ENCODE measurements around the gene LCN6.

LCN6 gene

GRCh38 chr9:136741883-136742571 is 6.3 kb downstream of the LCN6 start:
- no peak for DNase-seq

DNA sequence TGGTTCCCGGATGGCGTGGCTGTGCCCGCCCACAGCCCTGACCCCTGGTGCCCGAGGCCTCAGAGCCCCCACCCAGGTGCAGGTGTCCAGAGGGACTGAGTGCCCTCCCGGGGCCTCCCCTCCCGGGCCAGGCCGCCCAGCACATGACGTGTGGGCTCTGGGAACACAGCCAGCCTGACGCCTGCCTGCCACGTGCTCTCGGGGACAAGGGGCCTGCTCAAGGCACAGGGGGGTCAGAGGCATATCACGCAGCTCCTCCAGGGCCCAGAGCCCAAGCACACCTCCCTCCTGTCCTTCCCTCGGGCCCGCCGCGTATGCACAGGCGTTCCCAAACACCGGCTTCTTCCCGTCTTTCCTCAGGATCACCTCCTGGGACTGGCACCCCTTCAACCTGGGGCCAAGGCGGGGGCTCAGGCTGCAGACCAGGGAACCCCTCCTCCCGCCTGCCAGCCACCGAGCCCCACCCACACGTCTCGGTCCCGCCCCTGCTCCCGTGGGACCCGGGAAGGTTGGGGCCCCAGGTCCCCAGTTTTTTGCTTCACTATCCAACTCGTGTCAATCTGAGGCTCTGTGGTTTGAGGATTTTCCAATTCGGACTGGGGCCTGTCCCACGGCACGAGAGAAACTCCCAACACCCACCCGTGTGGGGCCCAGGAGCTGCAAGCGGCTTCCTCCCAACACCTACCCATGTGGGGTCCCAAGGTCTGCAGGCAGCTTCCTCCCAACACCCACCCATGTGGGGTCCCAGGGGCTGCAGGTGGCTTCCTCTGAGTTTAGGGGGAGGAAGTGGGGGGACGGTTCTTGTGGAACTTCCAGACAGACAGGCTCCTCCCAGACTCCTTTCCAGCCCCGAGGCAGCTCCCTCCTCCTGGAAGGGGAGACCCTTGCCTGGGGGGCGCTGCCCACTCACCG is 7.1 kb downstream of the LCN6 start:
- DNase-seq = no peak

DNA sequence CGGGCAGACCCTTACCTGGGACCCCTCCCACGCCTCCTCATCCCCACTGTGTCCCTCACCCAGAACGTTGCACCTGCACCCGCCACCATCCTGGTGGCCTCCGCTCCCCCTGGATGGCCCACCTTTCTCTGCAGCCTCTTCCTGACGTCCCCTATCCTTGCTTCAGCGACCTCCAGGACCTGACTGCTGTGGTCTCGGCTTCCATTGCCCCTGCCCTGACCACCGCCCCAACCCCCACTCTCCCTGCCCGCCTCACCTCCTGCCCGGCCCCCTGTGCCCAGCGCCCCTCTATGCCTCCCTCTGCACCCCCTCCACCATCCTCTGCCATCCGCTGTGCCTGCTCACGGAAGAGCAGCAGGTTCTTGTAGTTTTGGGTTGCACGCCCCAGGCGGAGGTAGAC is 7.8 kb downstream of the LCN6 start:
- no peak for DNase-seq

GRCh38 chr9:136740069-136740468 is 8.3 kb downstream of the LCN6 start:
- DNase-seq = no peak

- no peak for DNase-seq
Observed at GRCh38 chr9:136739509-136739908, 8.8 kb downstream of the LCN6 start.

GRCh38 chr9:136738960-136739359 is 9.4 kb downstream of the LCN6 start:
- DNase-seq = no peak

DNA sequence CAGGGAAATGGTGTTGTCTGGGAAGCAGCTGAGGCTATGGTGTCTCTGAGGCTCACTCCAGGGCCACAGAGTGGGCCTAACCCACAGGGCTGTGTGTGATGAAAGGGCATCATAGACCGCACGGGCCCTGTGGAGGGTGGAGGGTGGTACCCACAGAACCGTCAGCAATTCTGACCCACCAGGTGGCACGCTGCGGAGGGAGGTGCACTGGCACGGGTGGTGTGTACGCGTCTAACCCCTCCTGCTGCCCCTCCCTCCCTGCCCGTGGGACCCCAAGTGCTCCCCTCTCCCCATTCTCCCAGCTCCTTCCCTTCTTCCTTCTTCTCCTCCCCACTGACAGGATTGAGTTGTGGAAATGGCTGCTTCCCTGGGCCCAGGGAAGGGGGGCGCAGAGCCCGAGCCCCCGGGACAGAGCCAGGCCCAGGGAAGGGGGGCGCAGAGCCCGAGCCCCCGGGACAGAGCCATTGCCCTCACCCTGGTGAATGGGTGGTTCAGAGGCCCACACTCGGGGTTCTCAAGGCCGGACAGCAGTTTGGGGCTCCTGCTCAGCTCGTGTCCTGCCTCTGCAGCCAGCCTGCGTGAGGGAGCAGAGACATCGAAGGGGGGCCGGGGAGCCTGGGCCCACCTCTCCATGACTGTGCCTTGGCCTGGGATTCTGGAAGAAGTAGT is 12.4 kb downstream of the LCN6 start:
- DNase-seq = no peak

DNA sequence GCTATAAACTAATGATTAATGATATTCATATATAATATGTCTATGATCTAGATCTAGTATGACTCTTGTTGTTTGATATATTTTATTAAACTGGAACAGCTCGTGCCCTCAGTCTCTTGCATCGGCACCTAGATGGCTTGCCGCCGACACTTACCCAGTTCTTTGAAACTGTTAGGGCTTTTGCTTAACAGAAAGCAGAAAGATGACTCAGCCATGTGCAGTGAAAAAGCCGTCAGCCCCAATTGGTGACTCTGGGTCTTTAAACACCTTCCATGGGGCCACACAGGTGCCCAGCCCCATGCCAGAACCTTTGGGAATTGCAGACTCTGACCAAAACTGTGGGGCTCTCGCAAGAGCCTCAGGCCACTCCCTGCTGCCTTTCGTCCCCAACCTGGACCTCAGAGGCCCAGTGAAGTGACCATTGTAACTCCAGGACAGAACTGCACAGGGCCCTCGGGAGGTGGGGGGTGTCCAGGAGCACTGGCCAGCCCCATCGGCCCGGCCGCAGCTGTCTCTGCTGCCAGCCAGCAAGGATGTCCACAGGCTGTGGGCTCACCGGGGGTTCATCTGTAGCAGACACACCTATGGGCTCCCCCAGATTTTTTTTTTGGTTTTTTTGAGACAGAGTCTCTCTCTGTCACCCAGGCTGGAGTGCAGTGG is 13.4 kb downstream of the LCN6 start:
- no peak for DNase-seq

- DNase-seq = no peak
Observed at GRCh38 chr9:136733611-136734010, 14.7 kb downstream of the LCN6 start.

DNA sequence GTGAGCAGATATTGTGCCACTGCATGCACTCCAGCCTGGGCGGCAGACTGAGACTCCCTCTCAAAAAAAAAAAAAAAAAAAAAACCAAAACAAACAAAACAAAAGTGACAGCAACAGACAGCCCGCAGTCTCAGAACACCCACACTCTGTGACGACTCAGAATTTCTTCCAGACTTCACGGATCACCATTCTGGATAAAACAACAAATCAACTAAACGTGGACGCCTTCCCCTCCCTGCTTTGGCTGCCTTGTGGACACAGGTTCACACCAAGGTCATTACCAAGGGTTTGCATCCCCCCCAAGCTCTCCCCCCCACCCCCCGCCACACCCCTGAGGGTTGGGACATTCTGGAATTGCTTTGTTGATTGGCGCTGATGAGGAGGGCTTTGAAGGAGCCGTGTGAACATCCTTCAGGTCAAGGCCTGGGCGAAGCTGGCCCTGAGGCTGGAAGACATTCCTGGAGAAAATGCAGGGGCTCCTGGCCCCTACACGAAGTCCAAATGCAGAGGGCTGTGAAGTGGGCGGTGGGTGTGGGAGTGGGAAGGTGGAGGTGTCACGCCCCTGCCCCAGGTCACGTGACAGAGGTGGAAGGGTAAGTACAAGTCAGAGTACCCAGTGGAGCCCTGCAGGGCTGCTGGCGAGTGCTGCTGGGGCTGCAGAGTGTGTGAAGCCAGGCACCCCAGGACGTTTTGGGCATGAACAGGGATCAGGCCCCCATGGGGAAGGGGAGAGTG is 15.7 kb downstream of the LCN6 start:
- no peak for DNase-seq

- no peak for DNase-seq
Observed at GRCh38 chr9:136729926-136730325, 18.4 kb downstream of the LCN6 start.

DNA sequence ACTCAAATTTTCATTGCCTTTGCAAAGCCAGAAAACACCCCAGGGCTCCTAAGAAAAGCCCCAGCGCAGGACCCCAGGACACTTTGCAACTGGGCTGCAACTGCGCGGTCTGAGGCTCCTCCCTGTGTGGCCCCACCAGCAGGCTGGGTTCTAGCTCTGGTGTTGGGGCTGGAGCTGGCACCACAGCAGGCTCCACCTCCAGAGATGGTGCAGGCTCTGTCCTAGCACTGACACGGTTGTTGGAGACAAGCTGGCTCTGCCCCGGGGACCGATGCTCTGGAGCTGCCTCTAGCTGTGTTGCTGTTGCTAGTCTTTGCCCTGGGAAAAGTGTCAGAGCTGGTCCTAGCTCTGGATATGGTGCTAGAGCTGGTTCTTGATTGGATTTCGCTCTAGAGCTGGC is 19.2 kb downstream of the LCN6 start:
- DNase-seq = no peak

GRCh38 chr9:136728548-136729123 is 19.7 kb downstream of the LCN6 start:
- no peak for DNase-seq

DNA sequence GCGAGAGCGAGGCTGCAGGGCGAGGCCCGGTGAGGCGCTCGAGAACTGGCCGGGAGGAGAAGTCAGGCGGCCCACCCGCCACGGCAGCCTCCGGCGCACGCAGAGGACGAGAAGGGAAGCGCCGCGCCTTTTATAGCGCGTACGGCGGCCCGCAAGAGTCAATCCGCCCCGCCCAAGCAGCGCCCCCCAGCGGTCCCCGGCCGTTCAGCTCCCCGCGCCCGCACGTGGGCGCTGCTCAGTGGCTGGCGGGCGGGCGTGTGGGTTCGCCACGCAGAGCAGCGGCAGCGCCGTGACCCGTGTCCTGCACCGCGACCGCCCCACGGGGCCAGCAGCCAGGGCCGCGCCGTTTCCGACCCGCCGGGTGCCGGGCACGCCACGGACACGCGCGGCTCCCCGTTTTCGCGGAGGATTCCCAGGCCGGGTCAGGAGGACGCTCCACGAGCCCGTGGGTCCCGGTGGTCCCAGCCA is 20.2 kb downstream of the LCN6 start:
- peak; percentile 18 to 80 for DNase-seq

DNA sequence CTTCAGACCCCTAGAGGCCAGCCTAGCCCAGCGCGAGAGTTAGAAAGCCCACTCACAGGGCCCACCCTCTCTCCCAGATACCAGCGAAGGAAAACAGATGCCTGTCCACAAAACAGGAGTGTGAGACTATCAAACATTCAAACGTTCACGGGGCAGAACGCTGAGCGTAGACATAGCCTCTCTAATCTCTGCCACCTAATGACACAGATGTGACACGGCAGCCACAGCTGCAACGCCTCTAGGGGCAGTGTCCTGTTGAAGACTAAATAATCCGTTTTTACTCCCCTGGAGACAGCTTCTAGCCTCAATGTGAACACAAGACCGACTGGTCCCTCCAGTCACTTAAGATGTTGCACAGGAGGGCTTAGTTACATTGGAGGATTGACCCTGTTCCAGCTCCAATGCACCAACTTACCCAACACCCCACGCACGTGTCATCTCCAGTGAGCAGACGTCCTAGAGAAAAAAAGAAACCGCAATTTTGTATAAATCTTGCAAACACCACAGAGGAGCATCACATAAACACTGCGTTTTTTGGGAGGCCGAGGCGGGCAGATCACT is 21.6 kb downstream of the LCN6 start:
- no peak for DNase-seq

DNA sequence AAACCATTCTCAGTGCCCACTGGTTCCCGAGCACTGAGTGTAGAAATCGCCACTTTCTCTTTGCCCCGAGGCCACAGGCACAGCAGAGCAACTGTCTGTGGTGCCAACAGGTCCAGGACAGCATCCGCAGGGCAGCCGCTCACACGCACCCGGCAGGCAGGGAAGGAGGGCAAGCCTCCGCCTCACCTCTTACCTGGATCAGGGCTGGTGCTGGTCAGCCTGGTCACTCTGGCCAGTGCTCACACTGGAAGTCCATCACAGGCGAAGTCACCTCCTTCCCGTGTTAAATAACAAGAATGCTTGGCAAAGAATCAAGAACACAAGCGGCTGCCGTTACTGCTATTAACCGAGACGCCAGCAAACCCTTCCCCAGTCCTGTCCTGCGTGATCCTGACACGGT is 22.2 kb downstream of the LCN6 start:
- no peak for DNase-seq

DNA sequence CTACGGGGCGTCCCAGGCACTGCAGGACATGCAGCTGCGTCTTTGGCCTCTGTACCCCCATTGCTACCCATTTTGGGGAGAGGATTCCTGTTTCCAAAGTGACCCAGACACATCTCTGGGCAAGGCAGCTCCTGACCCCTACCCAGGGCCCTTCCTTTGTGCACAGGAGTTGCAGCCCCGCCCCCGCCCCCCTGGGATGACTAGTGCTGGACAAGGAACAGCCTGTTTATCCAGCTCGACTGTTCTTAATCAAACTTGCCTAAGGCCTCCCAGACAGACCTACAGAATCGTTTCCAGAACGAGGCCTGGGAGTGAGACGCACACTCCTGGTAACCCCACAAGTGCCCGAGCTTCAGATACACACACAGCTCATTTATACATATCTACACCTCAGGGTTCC is 22.7 kb downstream of the LCN6 start:
- DNase-seq = no peak

- DNase-seq = no peak
Observed at GRCh38 chr9:136724772-136725171, 23.6 kb downstream of the LCN6 start.

GRCh38 chr9:136723989-136724388 is 24.3 kb downstream of the LCN6 start:
- DNase-seq = no peak

DNA sequence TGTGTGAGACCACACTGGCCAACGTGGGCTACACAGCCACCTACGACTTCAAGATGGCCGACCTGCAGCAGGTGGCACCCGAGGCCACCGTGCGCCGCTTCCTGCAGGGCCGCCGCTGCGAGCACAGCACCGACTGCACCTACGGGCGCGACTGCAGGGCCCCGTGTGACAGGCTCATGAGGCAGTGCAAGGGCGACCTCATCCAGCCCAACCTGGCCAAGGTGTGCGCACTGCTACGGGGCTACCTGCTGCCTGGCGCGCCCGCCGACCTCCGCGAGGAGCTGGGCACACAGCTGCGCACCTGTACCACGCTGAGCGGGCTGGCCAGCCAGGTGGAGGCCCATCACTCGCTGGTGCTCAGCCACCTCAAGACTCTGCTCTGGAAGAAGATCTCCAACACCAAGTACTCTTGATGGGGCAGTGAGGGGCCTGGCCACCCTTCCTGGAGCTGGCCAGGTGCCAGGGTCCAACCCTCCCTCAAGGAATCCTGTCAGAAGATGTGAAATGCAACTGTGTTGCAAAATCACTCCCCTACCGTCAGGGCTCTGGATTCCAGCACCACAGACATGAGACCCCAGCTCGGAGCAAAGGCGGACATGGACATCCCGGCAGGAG is 24.9 kb downstream of the LCN6 start:
- no peak for DNase-seq

DNA sequence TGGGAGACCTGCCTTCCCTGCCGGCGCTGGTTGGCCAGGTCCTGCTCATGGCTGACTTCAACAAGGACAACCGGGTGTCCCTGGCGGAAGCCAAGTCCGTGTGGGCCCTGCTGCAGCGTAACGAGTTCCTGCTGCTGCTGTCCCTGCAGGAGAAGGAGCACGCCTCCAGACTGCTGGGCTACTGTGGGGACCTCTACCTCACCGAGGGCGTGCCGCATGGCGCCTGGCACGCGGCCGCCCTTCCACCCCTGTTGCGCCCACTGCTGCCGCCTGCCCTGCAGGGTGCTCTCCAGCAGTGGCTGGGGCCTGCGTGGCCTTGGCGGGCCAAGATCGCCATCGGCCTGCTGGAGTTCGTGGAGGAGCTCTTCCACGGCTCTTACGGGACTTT is 25.4 kb downstream of the LCN6 start:
- DNase-seq = no peak

Data from NCI-H526 (cell line).